K562 (cell line): ENCODE measurements around the gene CENPP. TPM values are rescaled to one million over a fixed set of nuclear protein-coding genes. Genes with fewer than 3 reads are reported as not detected.

Experiments used
- ATAC-seq: fragments of 200-7000 bp; cut with Tn5 transposase; 3 replicates; pipeline ENCODE4 v1.9.1; 2020; ENCODE audit warnings: moderate library complexity
- BruUV-seq: library from RNA; stranded (reverse); fragments of 400-500 nt; replicated peaks from 2 replicates; lab custom pipeline; 2021; lab: Mats Ljungman, UMichigan
- CTCF ChIA-PET: fragments of 300-600 bp; formaldehyde crosslinking; extraction: SDS; loops from one replicate; lab custom pipeline; 2021; ENCODE audit warnings: low intra/inter-chr PET ratio; lab: Yijun Ruan, JAX
- POLR2A ChIA-PET: fragments of 300-600, 350-650 bp; sonication (Branson Sonifier 250); formaldehyde crosslinking; extraction: SDS; loops from one replicate; lab custom pipeline; 2021; ENCODE audit warnings: antibody characterized with exemption, inconsistent platforms; lab: Yijun Ruan, JAX
- DNase-seq, 4 experiments: peaks; one replicate each; pipeline versions ENCODE4 v3.0.0 to v3.0.0-alpha.2; 2011 to 2018; ENCODE audit warnings: low spot score in 3 of 4, mixed read lengths in 3 of 4; ENCODE audit errors: extremely low read depth in 1 of 4
- FAIRE-seq: peaks from 2 replicates; lab custom pipeline; 2011; peaks lifted over from hg19 to GRCh38; lab: Jason Lieb, UNC
- H2AFZ ChIP-seq: 2 replicates; pipeline ENCODE4 v1.6.0; 2011; ENCODE audit warnings: low read depth, low read length, control low read depth, inconsistent platforms
- H3K27ac ChIP-seq: fragments of 200-600 bp; 3 replicates; pipeline ENCODE4 v1.8.0; 2011; ENCODE audit warnings: low read depth, mild to moderate bottlenecking, control low read depth, inconsistent platforms, low read length, moderate library complexity, mixed read lengths; ENCODE audit errors: extremely low read depth
- H3K27me3 ChIP-seq, 2 experiments: fragments of 300-600 bp in 1 of 2; 2 replicates in 1 of 2; 3 replicates in 1 of 2; pipeline versions ENCODE4 v1.6.0 to v1.8.0; 2011; ENCODE audit warnings: inconsistent platforms in 2 of 2, low read length in 2 of 2, mild to moderate bottlenecking in 1 of 2, mixed read lengths in 1 of 2, moderate library complexity in 1 of 2; ENCODE audit not compliant: control insufficient read depth in 2 of 2, insufficient read depth in 2 of 2
- H3K36me3 ChIP-seq: fragments of 300-600 bp; 3 replicates; pipeline ENCODE4 v1.8.0; 2011; ENCODE audit warnings: mild to moderate bottlenecking, low read length, inconsistent platforms; ENCODE audit not compliant: control insufficient read depth, insufficient read depth
- H3K4me1 ChIP-seq, 2 experiments: fragments of 200-600 bp in 1 of 2; replicated peaks in 1 of 2; 2 replicates in 1 of 2; 3 replicates in 1 of 2; pipeline versions ENCODE4 v1.5.1 to v1.8.0; 2011; ENCODE audit warnings: inconsistent platforms in 2 of 2, low read length in 2 of 2, mild to moderate bottlenecking in 1 of 2, mixed read lengths in 1 of 2, moderate library complexity in 1 of 2; ENCODE audit not compliant: control insufficient read depth in 2 of 2, insufficient read depth in 2 of 2
- H3K4me2 ChIP-seq: 2 replicates; pipeline ENCODE4 v1.6.1; 2011; ENCODE audit warnings: low read length, control low read depth, inconsistent platforms, mixed read lengths; ENCODE audit not compliant: insufficient read depth
- H3K4me3 ChIP-seq: fragments of 200-600 bp; sonication (generic), shearing (Covaris generic); 2 replicates; pipeline ENCODE4 v1.5.1; 2016; ENCODE audit warnings: control low read depth, inconsistent platforms
- H3K79me2 ChIP-seq: fragments of 200-600 bp; 3 replicates; pipeline ENCODE4 v1.8.0; 2011; ENCODE audit warnings: low read length, inconsistent platforms; ENCODE audit not compliant: control insufficient read depth, insufficient read depth
- H3K9ac ChIP-seq, 2 experiments: 2 replicates each; pipeline versions ENCODE4 v1.6.0 to v1.6.1; 2011; ENCODE audit warnings: low read depth in 2 of 2, low read length in 2 of 2, control low read depth in 1 of 2, inconsistent platforms in 1 of 2, mild to moderate bottlenecking in 1 of 2, mixed read lengths in 1 of 2; ENCODE audit not compliant: insufficient read depth in 1 of 2
- H3K9me1 ChIP-seq: one replicate; pipeline ENCODE4 v1.6.0; 2011; ENCODE audit warnings: inconsistent platforms, mild to moderate bottlenecking, low read length, moderate library complexity; ENCODE audit not compliant: control insufficient read depth, insufficient read depth
- H3K9me3 ChIP-seq: replicated peaks from 2 replicates; pipeline ENCODE4 v1.5.1; 2011; ENCODE audit warnings: low read depth, low read length, inconsistent platforms; ENCODE audit not compliant: control insufficient read depth, insufficient read depth
- H4K20me1 ChIP-seq: replicated peaks from 2 replicates; pipeline ENCODE4 v1.6.1; 2011; ENCODE audit warnings: low read length, inconsistent platforms, mixed read lengths; ENCODE audit not compliant: control insufficient read depth, insufficient read depth
- C11orf30 ChIP-seq: fragments of 450-650 bp; IDR thresholded peaks from 2 replicates; pipeline ENCODE4 v1.6.1; 2016; ENCODE audit warnings: low read depth, mild to moderate bottlenecking
- GABPB1 ChIP-seq: sonication (generic); formaldehyde crosslinking; IDR thresholded peaks from 2 replicates; pipeline ENCODE4 v1.8.0; 2022; ENCODE audit warnings: mild to moderate bottlenecking, missing genetic modification reagents
- KLF16 ChIP-seq: IDR thresholded peaks from 2 replicates; pipeline ENCODE4 v1.6.1; 2016; ENCODE audit warnings: antibody characterized with exemption
- RBFOX2 ChIP-seq: fragments of 200-400 bp; formaldehyde crosslinking; IDR thresholded peaks from 2 replicates; pipeline ENCODE4 v1.6.1; 2017; ENCODE audit warnings: low read depth, mild to moderate bottlenecking, low read length, moderate library complexity
- RUNX1 ChIP-seq: sonication (generic); IDR thresholded peaks from 2 replicates; pipeline ENCODE4 v1.6.1; 2016; ENCODE audit warnings: antibody characterized with exemption, low read depth
- SMAD4 ChIP-seq: fragments of 250-450 bp; sonication (Bioruptor Pico); conservative IDR thresholded peaks from 2 replicates; pipeline ENCODE4 v1.8.0; 2021; ENCODE audit warnings: inconsistent platforms, mild to moderate bottlenecking, moderate library complexity
- ZNF146 ChIP-seq: IDR thresholded peaks from one replicate; pipeline ENCODE4 v1.6.1; 2018; ENCODE audit warnings: missing compliant biosample characterization; ENCODE audit not compliant: unreplicated experiment
- ZNF316 ChIP-seq: fragments of 450-650 bp; IDR thresholded peaks from 2 replicates; pipeline ENCODE4 v1.6.1; 2016
- WGBS: fragments of 100-300 bp; shearing (Covaris generic); methylation state at CpG from one replicate; pipeline ENCODE4 v1.1.6; 2016; ENCODE audit warnings: low coverage, mixed read lengths; ENCODE audit not compliant: insufficient coverage; ENCODE audit errors: missing lambda C conversion rate; 5-methylcytosine and 5-hydroxymethylcytosine counted together
- in situ Hi-C: fragments of 300-500 bp; cut with MboI; formaldehyde crosslinking; loops from 4 replicates; pipeline ENCODE4 v1.15.0; 2018; ENCODE audit warnings: inconsistent platforms, mixed read lengths
- intact Hi-C: fragments of 100-400 bp; cut with micrococcal nuclease; formaldehyde crosslinking; loops from 2 replicates; pipeline ENCODE4 v1.14.2; 2022
- polyA plus RNA-seq, 8 experiments: library from polyadenylated mRNA; depleted of rRNA in 4 of 8; stranded (reverse) in 5 of 8; unstranded in 3 of 8; fragments of >200 nt; fragmentation: Nextera tagmentation in 2 of 8; fragmentation: Illumina TruSeq in 1 of 8; extraction: Ambion mirVana in 2 of 8; extraction: Trizol in 1 of 8; gene quantifications; 2 replicates each; pipeline versions ENCODE4 v1.2.1 to v1.2.3, GENCODE V29; 2011 to 2014; ENCODE audit warnings: inconsistent platforms in 1 of 8, missing spikeins in 1 of 8
- total RNA-seq, 7 experiments: library from RNA; depleted of rRNA in 6 of 7; stranded (reverse); fragments of >200 nt in 6 of 7; fragmentation: Illumina TruSeq in 2 of 7; extraction: Trizol in 2 of 7; gene quantifications; 2 replicates each; pipeline versions ENCODE4 v1.2.1 to v1.2.3, GENCODE V29; 2011 to 2021; ENCODE audit warnings: low replicate concordance in 1 of 7
- TF ChIP-seq, protein P1 (sequence below): fragments of 250-450 bp; sonication (Bioruptor Pico); IDR thresholded peaks from 2 replicates; pipeline ENCODE4 v1.4.0; 2020; ENCODE audit warnings: borderline replicate concordance

The CENPP gene
- total and polyA plus RNA-seq, 9 of the 15 experiments (the other 6 are each of a cell fraction or from before 2014, with no cell fraction given), result 8.0 to 28.5 (median 17.9) TPM

DNA sequence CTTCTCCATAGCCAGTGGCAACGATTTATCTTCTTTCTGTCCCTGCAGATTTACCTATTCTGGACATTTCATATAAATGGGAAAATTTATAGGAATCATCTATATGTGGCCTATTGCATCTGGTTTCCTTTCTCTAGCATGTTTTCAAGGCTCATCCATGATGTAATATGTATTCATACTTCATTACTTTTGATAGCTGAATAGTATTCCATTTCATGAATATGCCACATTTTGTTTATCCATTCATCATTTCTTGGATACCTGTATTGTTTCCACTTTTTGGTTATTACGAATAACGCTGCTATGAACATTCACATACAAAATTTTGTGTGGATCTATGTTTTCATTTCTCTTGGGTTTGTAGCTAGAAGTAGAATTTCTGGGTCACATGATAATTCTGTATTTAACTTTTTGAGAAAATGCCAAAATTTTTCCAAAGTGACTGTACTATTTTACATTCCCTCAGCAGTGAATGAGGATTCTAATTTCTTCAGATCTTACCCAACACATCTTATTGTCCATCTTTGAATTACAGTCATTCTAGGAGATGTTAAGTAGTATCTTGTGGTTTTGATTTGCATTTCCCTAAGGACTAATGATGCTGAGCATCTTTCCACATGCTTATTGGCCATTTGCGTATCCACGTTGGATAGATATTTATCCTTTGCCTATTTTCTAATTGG lies 35.9 kb upstream of the CENPP start (continued):
- TF ChIP-seq ZNF146 (CRISPR knock-in tag) (peak; percentile 49), SMAD4 (CRISPR knock-in tag) (no peak), GABPB1 (no peak), KLF16 (no peak)
- TF ChIP-seq, protein P1, sequence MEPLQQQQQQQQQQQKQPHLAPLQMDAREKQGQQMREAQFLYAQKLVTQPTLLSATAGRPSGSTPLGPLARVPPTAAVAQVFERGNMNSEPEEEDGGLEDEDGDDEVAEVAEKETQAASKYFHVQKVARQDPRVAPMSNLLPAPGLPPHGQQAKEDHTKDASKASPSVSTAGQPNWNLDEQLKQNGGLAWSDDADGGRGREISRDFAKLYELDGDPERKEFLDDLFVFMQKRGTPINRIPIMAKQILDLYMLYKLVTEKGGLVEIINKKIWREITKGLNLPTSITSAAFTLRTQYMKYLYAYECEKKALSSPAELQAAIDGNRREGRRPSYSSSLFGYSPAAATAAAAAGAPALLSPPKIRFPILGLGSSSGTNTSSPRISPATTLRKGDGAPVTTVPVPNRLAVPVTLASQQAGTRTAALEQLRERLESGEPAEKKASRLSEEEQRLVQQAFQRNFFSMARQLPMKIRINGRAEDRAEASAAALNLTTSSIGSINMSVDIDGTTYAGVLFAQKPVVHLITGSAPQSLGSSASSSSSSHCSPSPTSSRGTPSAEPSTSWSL, result no peak

DNA sequence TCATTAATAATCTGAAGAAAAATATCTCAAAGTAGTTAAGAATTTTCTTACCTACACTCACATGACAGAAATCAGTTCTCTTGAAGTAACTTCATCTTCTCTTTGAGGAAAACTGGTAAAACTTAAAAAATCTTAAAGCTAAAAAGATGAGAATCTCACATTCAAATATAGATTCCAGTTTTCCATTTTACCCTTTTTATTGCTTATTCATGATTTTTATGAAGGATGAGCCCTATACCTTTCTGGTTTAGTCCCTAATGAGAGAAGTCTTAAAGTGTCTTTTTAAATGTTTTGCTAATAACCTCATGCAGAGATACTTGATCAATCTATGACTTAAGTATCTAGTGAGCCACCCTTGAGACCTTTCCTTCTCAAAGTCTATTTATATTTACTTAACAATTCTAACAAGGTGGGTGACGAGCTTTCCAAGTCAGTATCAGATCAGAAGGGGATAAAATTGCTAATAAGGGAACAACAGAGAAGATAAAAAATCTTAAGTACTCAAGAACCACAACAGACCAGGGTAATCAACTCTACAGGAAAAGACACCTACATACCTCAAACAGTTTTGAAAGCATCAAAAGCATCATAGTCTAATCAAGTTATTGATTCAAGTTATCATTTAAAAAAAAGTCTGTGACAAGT lies 34.8 kb upstream of the CENPP start:
- no peak for ATAC-seq
- Histone ChIP-seq H3K79me2 (peaks cover 99% of the 10 kb centered on the region), H3K9me3 (no peaks in the 10 kb centered on the region), H3K4me2 (peak overlapping the region; percentile 100; the same call in 1 of the 2 replicates), H3K4me1 (peaks cover 7 to 18% of the 10 kb centered on the region in 2 experiments), H3K9me1 (peaks cover 4% of the 10 kb centered on the region), H3K9ac (peak overlapping the region in 1 of 2 experiments; percentile 100; a peak in 1 of 4 replicates), H3K27ac (no peak overlapping the region), H4K20me1 (peaks cover 5% of the 10 kb centered on the region), H2AFZ (no peak overlapping the region), H3K27me3 (no peaks in the 10 kb centered on the region), H3K36me3 (peaks cover 73% of the 10 kb centered on the region), H3K4me3 (0 out of 2 replicates have a peak overlapping the region, but pooled peaks have one; percentile 70)
- CTCF ChIA-PET, result no interaction called here
- TF ChIP-seq ZNF316 (peak; percentile 77), RUNX1 (no peak), RBFOX2 (peak; percentile 60), C11orf30 (peak; percentile 59)
- no peak for FAIRE-seq
- whole genome bisulfite sequencing, result 68% methylated on average over 1 of the region's 1 CpG
- intact Hi-C loops, result no loop called here
- POLR2A ChIA-PET, result interaction anchor here (0.8 to 3.7 kb wide), 5 partner anchors 12 to 155 kb away, joined by 3 to 58 read pairs (median 5); partner anchors contain the start of gene CENPP
- DNase-seq, result no peak
- in situ Hi-C loops, result no loop called here
- no TSS peak for BruUV-seq
